Left colon (tissue), 2 donors: ENCODE measurements around the gene KLK5. TPM values are rescaled to one million over a fixed set of nuclear protein-coding genes. Genes with fewer than 3 reads are reported as not detected.
"Not testable (repeated sequence)": the region's sequence is repeated elsewhere in the genome, so short reads cannot be mapped to it uniquely, and the experiment has no call there.

Experiments used
- ATAC-seq: fragments of 200-7000 bp; cut with Tn5 transposase; one replicate; pipeline ENCODE4 v1.9.1; 2020; ENCODE audit warnings: mild to moderate bottlenecking, moderate library complexity
- DNase-seq, 2 donors: peaks; one replicate each; pipeline ENCODE4 v3.0.0-alpha.2; 2020
- intact Hi-C, 2 donors: fragments of 100-400 bp; cut with DNase I in 1 of 2; cut with micrococcal nuclease in 1 of 2; formaldehyde crosslinking; loops; one replicate each; pipeline versions ENCODE4 v1.11.2 to v1.14.0; 2022; cut with DNase I, micrococcal nuclease
- total RNA-seq, 2 donors: library from RNA; stranded (reverse); fragmentation: NEBNext Ultra II Directional; extraction: Animal tissue kit (Norgen Biotek cat#: 25700); gene quantifications; one replicate each; pipeline ENCODE4 v1.2.1, GENCODE V29; 2021
- donor health status: DM: no; HTN: no; CAD: no.
- donor health status: DM: yes; HTN: yes; CAD: no.

KLK5 gene
- total RNA-seq, 2 donors from 2014 or later: not detected

GRCh38 chr19:50972795-50973376 lies 20.0 kb upstream of the KLK5 start:
- DNase-seq (no peak), ATAC-seq (no peak)
- intact Hi-C loops: no loop called here

GRCh38 chr19:50969810-50970209 lies 17.0 kb upstream of the KLK5 start:
- intact Hi-C loops, ATAC-seq, DNase-seq: not testable (repeated sequence)

- no peak for ATAC-seq
- intact Hi-C loops: no loop called here
- no peak for DNase-seq
Observed at GRCh38 chr19:50969413-50969760, 16.5 kb upstream of the KLK5 start, which contains the start of gene KLK6. TSS of gene KLK6 (minus strand) at chr19:50969591. CDS start at chr19:50968104, 1,487 bp downstream.

GRCh38 chr19:50968716-50969412 lies 16.0 kb upstream of the KLK5 start:
- no peak for DNase-seq
- intact Hi-C loops: no loop called here

GRCh38 chr19:50967929-50968715 lies 15.3 kb upstream of the KLK5 start:
- intact Hi-C loops: no loop called here
- no peak for ATAC-seq
- DNase-seq: no peak

More at GRCh38 chr19:50968716-50969412, 16.0 kb upstream of the KLK5 start:
- no peak for ATAC-seq

- ATAC-seq (no peak), DNase-seq (no peak)
- intact Hi-C loops: no loop called here
Observed at GRCh38 chr19:50964266-50964665, 11.4 kb upstream of the KLK5 start.

- intact Hi-C loops: no loop called here
- DNase-seq (no peak), ATAC-seq (no peak)
Observed at GRCh38 chr19:50963381-50963780, 10.5 kb upstream of the KLK5 start.

GRCh38 chr19:50962245-50962644 lies 9.4 kb upstream of the KLK5 start:
- no peak for ATAC-seq
- no peak for DNase-seq
- intact Hi-C loops: no loop called here

GRCh38 chr19:50959731-50960500 lies 7.1 kb upstream of the KLK5 start:
- ATAC-seq (no peak), DNase-seq (no peak)
- intact Hi-C loops: no loop called here

- intact Hi-C loops: no loop called here
- DNase-seq: no peak
Observed at GRCh38 chr19:50957587-50957986, 4.7 kb upstream of the KLK5 start.

GRCh38 chr19:50949861-50950260 lies 3.0 kb downstream of the KLK5 start:
- intact Hi-C loops: no loop called here
- DNase-seq (no peak), ATAC-seq (no peak)

More at GRCh38 chr19:50957587-50957986, 4.7 kb upstream of the KLK5 start:
- no peak for ATAC-seq

GRCh38 chr19:50947123-50947522 lies 5.7 kb downstream of the KLK5 start:
- DNase-seq (no peak), ATAC-seq (no peak)
- intact Hi-C loops: no loop called here

GRCh38 chr19:50944795-50945194 lies 8.0 kb downstream of the KLK5 start:
- no peak for ATAC-seq
- intact Hi-C loops: no loop called here
- no peak for DNase-seq

- no peak for DNase-seq
- ATAC-seq: no peak
- intact Hi-C loops: no loop called here
Observed at GRCh38 chr19:50943074-50943828, 9.6 kb downstream of the KLK5 start.

GRCh38 chr19:50939596-50939995 lies 13.2 kb downstream of the KLK5 start:
- ATAC-seq: no peak
- intact Hi-C loops: no loop called here
- DNase-seq: no peak

GRCh38 chr19:50933640-50934039 lies 19.2 kb downstream of the KLK5 start:
- DNase-seq (no peak), ATAC-seq (no peak)
- intact Hi-C loops: no loop called here

GRCh38 chr19:50932690-50933083 lies 20.2 kb downstream of the KLK5 start:
- ATAC-seq: no peak
- intact Hi-C loops: no loop called here
- no peak for DNase-seq

GRCh38 chr19:50932018-50932689 lies 20.7 kb downstream of the KLK5 start:
- no peak for ATAC-seq
- no peak for DNase-seq
- intact Hi-C loops: no loop called here
